OCI-LY7 (cell line): ENCODE data around the gene LHX5. TPM values are rescaled to one million over a fixed set of nuclear protein-coding genes. Genes with fewer than 3 reads are reported as not detected.

Experiments used
- BruUV-seq: library from RNA; stranded (reverse); fragments of 400-500 nt; replicated peaks from 2 replicates; lab custom pipeline; 2021; lab: Mats Ljungman, UMichigan
- CTCF ChIA-PET: fragments of 300-600 bp; sonication (Branson Sonifier 250); formaldehyde crosslinking; loops from one replicate; lab custom pipeline; 2022; ENCODE audit warnings: antibody characterized with exemption; ENCODE audit not compliant: unreplicated experiment; lab: Charles Lee
- POLR2A ChIA-PET: fragments of 300-600 bp; sonication (Branson Sonifier 250); formaldehyde crosslinking; loops from one replicate; lab custom pipeline; 2022; ENCODE audit warnings: antibody characterized with exemption; lab: Charles Lee
- DNase-seq: peaks from one replicate; pipeline ENCODE4 v3.0.0-alpha.2; 2015; ENCODE audit warnings: low spot score
- H2AFZ ChIP-seq: fragments of 200-600 bp; sonication (generic), shearing (Covaris generic); 2 replicates; pipeline ENCODE4 v1.6.1; 2014; ENCODE audit warnings: mild to moderate bottlenecking, antibody characterized with exemption, low read length, moderate library complexity
- H3K27ac ChIP-seq: fragments of 200-600 bp; sonication (generic); 2 replicates; pipeline ENCODE4 v1.5.1; 2014; ENCODE audit warnings: mixed run types, low read depth, mild to moderate bottlenecking, moderate library complexity, low read length, inconsistent platforms; ENCODE audit not compliant: poor library complexity, severe bottlenecking
- H3K36me3 ChIP-seq: fragments of 200-600 bp; sonication (generic); 2 replicates; pipeline ENCODE4 v1.6.1; 2014; ENCODE audit warnings: mild to moderate bottlenecking, antibody characterized with exemption, low read length, moderate library complexity, mixed read lengths; ENCODE audit not compliant: insufficient read depth
- H3K4me1 ChIP-seq: fragments of 200-600 bp; sonication (generic); 2 replicates; pipeline ENCODE4 v1.5.1; 2014; ENCODE audit warnings: mild to moderate bottlenecking, low read length; ENCODE audit not compliant: insufficient read depth, poor library complexity, severe bottlenecking
- H3K4me2 ChIP-seq: fragments of 200-600 bp; sonication (generic); 2 replicates; pipeline ENCODE4 v1.6.1; 2014; ENCODE audit warnings: mild to moderate bottlenecking, low read length
- H3K4me3 ChIP-seq: fragments of 200-600 bp; sonication (generic); 2 replicates; pipeline ENCODE4 v1.5.1; 2014; ENCODE audit warnings: mild to moderate bottlenecking, low read depth, low read length; ENCODE audit not compliant: poor library complexity, severe bottlenecking
- H3K79me2 ChIP-seq: fragments of 200-600 bp; sonication (generic); 2 replicates; pipeline ENCODE4 v1.6.1; 2016; ENCODE audit warnings: low read depth, mild to moderate bottlenecking, low read length, moderate library complexity, mixed read lengths; ENCODE audit not compliant: insufficient read depth
- H3K9me2 ChIP-seq: fragments of 200-600 bp; sonication (generic); 2 replicates; pipeline ENCODE4 v1.6.1; 2016; ENCODE audit warnings: mild to moderate bottlenecking, low read length, mixed read lengths; ENCODE audit not compliant: insufficient read depth
- H3K9me3 ChIP-seq: fragments of 200-600 bp; sonication (generic); 2 replicates; pipeline ENCODE4 v1.6.1; 2014; ENCODE audit warnings: mild to moderate bottlenecking, mixed run types, low read length, mixed read lengths
- H4K20me1 ChIP-seq: fragments of 200-600 bp; sonication (generic); 2 replicates; pipeline ENCODE4 v1.6.1; 2014; ENCODE audit warnings: mild to moderate bottlenecking, antibody characterized with exemption, low read length, moderate library complexity, mixed read lengths; ENCODE audit not compliant: insufficient read depth
- CTCF ChIP-seq: fragments of 200-600 bp; sonication (generic); conservative IDR thresholded peaks from 2 replicates; pipeline ENCODE4 v1.5.1; 2014; ENCODE audit warnings: mild to moderate bottlenecking, antibody characterized with exemption, low read length, moderate library complexity, mixed read lengths
- EZH2phosphoT487 ChIP-seq: fragments of 200-600 bp; sonication (generic); IDR thresholded peaks from 2 replicates; pipeline ENCODE4 v1.6.1; 2018; ENCODE audit warnings: low read depth, borderline replicate concordance, mild to moderate bottlenecking, mixed run types, antibody characterized with exemption, low read length, moderate library complexity, mixed read lengths
- intact Hi-C: fragments of 100-400 bp; cut with micrococcal nuclease; formaldehyde crosslinking; loops from one replicate; pipeline ENCODE4 v1.10.0; 2022; ENCODE audit not compliant: unreplicated experiment
- total RNA-seq, 2 experiments: library from RNA; depleted of rRNA in 1 of 2; stranded (reverse); fragments of >200 nt in 1 of 2; shearing (Covaris generic) in 1 of 2; gene quantifications; 2 replicates each; pipeline ENCODE4 v1.2.3, GENCODE V29; 2014 to 2022

The LHX5 gene
- total RNA-seq, 2 experiments from 2014 or later: not detected

- Histone ChIP-seq H2AFZ (no peak overlapping the region), H3K4me1 (peaks cover 38% of the 10 kb centered on the region), H3K27ac (no peak overlapping the region), H3K79me2 (no peaks in the 10 kb centered on the region), H3K36me3 (no peaks in the 10 kb centered on the region), H3K4me3 (no peak overlapping the region), H3K9me2 (no peaks in the 10 kb centered on the region), H3K4me2 (no peak overlapping the region), H4K20me1 (no peaks in the 10 kb centered on the region), H3K9me3 (no peaks in the 10 kb centered on the region)
- BruUV-seq: no TSS peak
- POLR2A ChIA-PET: interaction anchor here (0.7 kb wide), 1 partner anchor 369 kb away, joined by 4 read pairs; no protein-coding TSS in a partner anchor
- CTCF ChIA-PET: interaction anchor here (0.6 kb wide), 1 partner anchor 46 kb away, joined by 4 read pairs; no protein-coding TSS in a partner anchor
- no peak for TF ChIP-seq CTCF
- TF ChIP-seq EZH2phosphoT487: no peak
- intact Hi-C loops: no loop called here
- no peak for DNase-seq
Observed at GRCh38 chr12:113452458-113452857, 19.2 kb downstream of the LHX5 start.

- H2AFZ ChIP-seq: no peak overlapping the region
- POLR2A ChIA-PET: no interaction called here
- TF ChIP-seq EZH2phosphoT487: no peak
- TF ChIP-seq CTCF: no peak
Observed at GRCh38 chr12:113449839-113450238, 21.8 kb downstream of the LHX5 start.

GRCh38 chr12:113449299-113449698, 22.4 kb downstream of the LHX5 start:
- no TSS peak for BruUV-seq
- TF ChIP-seq CTCF (no peak), EZH2phosphoT487 (no peak)
- no peak overlapping the region for H3K27ac ChIP-seq
- no peak overlapping the region for H3K4me2 ChIP-seq
- H3K9me2 ChIP-seq: no peaks in the 10 kb centered on the region
- POLR2A ChIA-PET: no interaction called here
- intact Hi-C loops: no loop called here
- CTCF ChIA-PET: no interaction called here
- H3K4me3 ChIP-seq: no peak overlapping the region
- H3K9me3 ChIP-seq: no peaks in the 10 kb centered on the region
- H3K79me2 ChIP-seq: no peaks in the 10 kb centered on the region
- H3K4me1 ChIP-seq: peaks cover 22% of the 10 kb centered on the region
- no peak for DNase-seq
- no peaks in the 10 kb centered on the region for H4K20me1 ChIP-seq
- no peak overlapping the region for H2AFZ ChIP-seq
- H3K36me3 ChIP-seq: no peaks in the 10 kb centered on the region

More at GRCh38 chr12:113449839-113450238, 21.8 kb downstream of the LHX5 start:
- Histone ChIP-seq H3K36me3 (no peaks in the 10 kb centered on the region), H4K20me1 (no peaks in the 10 kb centered on the region), H3K4me2 (no peak overlapping the region), H3K9me2 (no peaks in the 10 kb centered on the region), H3K79me2 (no peaks in the 10 kb centered on the region), H3K4me1 (peaks cover 22% of the 10 kb centered on the region), H3K9me3 (no peaks in the 10 kb centered on the region), H3K27ac (no peak overlapping the region), H3K4me3 (no peak overlapping the region)
- no TSS peak for BruUV-seq
- CTCF ChIA-PET: no interaction called here
- intact Hi-C loops: no loop called here
- no peak for DNase-seq
